LNCAP (cell line): ENCODE data around the gene MEGF11.

Source experiments
- CTCF ChIP-seq: fragments of 450-650 bp; IDR thresholded peaks from 2 replicates; pipeline ENCODE4 v1.5.1; 2017; ENCODE audit warnings: mild to moderate bottlenecking

The MEGF11 gene

GRCh38 chr15:66068801-66069200, 184.7 kb downstream of the MEGF11 start:
- TF ChIP-seq CTCF = no peak

GRCh38 chr15:66067687-66068086, 185.9 kb downstream of the MEGF11 start:
- TF ChIP-seq CTCF = no peak

GRCh38 chr15:66066481-66066880, 187.1 kb downstream of the MEGF11 start:
- TF ChIP-seq CTCF = no peak

- TF ChIP-seq CTCF = no peak
These were observed 187.5 kb downstream of the MEGF11 start for GRCh38 chr15:66066005-66066404.

- no peak for TF ChIP-seq CTCF
These were observed 188.2 kb downstream of the MEGF11 start for GRCh38 chr15:66065325-66065724.

GRCh38 chr15:66063147-66063546, 190.4 kb downstream of the MEGF11 start:
- no peak for TF ChIP-seq CTCF

GRCh38 chr15:66057089-66057488, 196.5 kb downstream of the MEGF11 start:
- no peak for TF ChIP-seq CTCF

GRCh38 chr15:66053991-66054390, 199.6 kb downstream of the MEGF11 start:
- no peak for TF ChIP-seq CTCF
